ENCODE data around the gene MPC1. TPM values are rescaled to one million over a fixed set of nuclear protein-coding genes. Genes with fewer than 3 reads are reported as not detected.

The MPC1 gene
- total and polyA plus RNA-seq, 2 donors (not counting 3 experiments of a cell fraction or from before 2014, with no cell fraction given) = 15.5 to 17.5 TPM

DNA sequence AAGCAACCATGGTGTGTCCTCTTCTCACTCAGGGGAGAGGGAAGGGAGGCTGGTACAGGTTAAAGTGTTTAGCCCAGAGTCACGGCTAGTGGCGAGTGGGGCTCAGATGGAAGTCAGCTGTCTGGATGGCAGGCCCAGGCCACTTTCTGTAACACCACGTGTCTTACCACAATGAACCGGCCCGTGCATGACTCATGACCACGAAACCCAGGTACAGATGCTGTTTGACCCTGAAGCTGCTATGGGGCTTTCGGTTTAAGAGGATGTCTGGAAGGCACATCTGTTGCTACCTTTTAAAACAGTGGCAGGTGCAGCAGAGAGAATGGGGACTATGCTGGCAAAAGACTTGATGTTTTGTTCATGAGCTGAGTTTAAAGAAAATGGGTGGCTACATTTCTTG is 36.5 kb upstream of the MPC1 start:
- no peak for FAIRE-seq
- BruUV-seq (replicated peaks) = no TSS peak
- no peaks in the 10 kb centered on the region for H3K79me2 ChIP-seq (ENCODE audit: control insufficient read depth, insufficient read depth, low read length)
- H3K4me3 ChIP-seq (replicated peaks in 1 of 3; ENCODE audit: insufficient read depth in 1 of 3, low read depth in 1 of 3, low read length in 3 of 3) = no peak overlapping the region
- no peak overlapping the region for H3K27ac ChIP-seq (ENCODE audit: insufficient read depth, low read depth, low read length)
- no peaks in the 10 kb centered on the region for H3K9me1 ChIP-seq (replicated peaks; ENCODE audit: control insufficient read depth, extremely low read depth, insufficient read depth, low read length)
- CTCF ChIA-PET = no interaction called here
- no peaks in the 10 kb centered on the region for H4K20me1 ChIP-seq (replicated peaks; ENCODE audit: control insufficient read depth, extremely low read depth, insufficient read depth, low read length)
- POLR2A ChIA-PET = no interaction called here
- H2AFZ ChIP-seq (ENCODE audit: low read depth, low read length) = no peak overlapping the region
- H3K4me1 ChIP-seq (ENCODE audit: control insufficient read depth, extremely low read depth, insufficient read depth, low read length) = peaks cover 5% of the 10 kb centered on the region
- no peak overlapping the region for H3K4me2 ChIP-seq (ENCODE audit: insufficient read depth, low read length)
- H3K27me3 ChIP-seq (ENCODE audit: control insufficient read depth in 2 of 2, insufficient read depth in 2 of 2, low read length in 2 of 2) = no peaks in the 10 kb centered on the region
- dilution Hi-C loops (cut with MboI; ENCODE audit: extremely low pct_ligation_motif_present, low sequenced_read_pairs) = no loop called here
- H3K36me3 ChIP-seq (ENCODE audit: control insufficient read depth in 2 of 2, extremely low read depth in 1 of 2, insufficient read depth in 2 of 2, low read length in 2 of 2) = peaks cover 2 to 45% of the 10 kb centered on the region in 2 experiments
- intact Hi-C loops (cut with micrococcal nuclease) = no loop called here
- TF ChIP-seq EZH2 (IDR thresholded peaks at IDR 0.05; ENCODE audit: borderline replicate concordance, low read depth, low read length, severe bottlenecking) (no peak), POLR2AphosphoS5 (IDR thresholded peaks at IDR 0.05; ENCODE audit: insufficient read depth, low read depth, low read length) (no peak), MYC (IDR thresholded peaks at IDR 0.05; ENCODE audit: low read depth, low read length) (no peak), GATA2 (IDR thresholded peaks at IDR 0.05; ENCODE audit: insufficient read depth, insufficient read length, low read depth, low read length) (no peak), FOS (IDR thresholded peaks at IDR 0.05; ENCODE audit: borderline replicate concordance, insufficient read depth, low read length) (no peak), JUN (IDR thresholded peaks at IDR 0.05; ENCODE audit: borderline replicate concordance, insufficient read depth, insufficient read length, low read depth) (no peak), POLR2A (IDR thresholded peaks at IDR 0.05; ENCODE audit: low read depth, low read length) (no peak)
- TF ChIP-seq, protein P1, sequence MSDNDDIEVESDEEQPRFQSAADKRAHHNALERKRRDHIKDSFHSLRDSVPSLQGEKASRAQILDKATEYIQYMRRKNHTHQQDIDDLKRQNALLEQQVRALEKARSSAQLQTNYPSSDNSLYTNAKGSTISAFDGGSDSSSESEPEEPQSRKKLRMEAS (IDR thresholded peaks at IDR 0.05; ENCODE audit: insufficient read depth, insufficient read length) = no peak
- TF ChIP-seq, protein P2, sequence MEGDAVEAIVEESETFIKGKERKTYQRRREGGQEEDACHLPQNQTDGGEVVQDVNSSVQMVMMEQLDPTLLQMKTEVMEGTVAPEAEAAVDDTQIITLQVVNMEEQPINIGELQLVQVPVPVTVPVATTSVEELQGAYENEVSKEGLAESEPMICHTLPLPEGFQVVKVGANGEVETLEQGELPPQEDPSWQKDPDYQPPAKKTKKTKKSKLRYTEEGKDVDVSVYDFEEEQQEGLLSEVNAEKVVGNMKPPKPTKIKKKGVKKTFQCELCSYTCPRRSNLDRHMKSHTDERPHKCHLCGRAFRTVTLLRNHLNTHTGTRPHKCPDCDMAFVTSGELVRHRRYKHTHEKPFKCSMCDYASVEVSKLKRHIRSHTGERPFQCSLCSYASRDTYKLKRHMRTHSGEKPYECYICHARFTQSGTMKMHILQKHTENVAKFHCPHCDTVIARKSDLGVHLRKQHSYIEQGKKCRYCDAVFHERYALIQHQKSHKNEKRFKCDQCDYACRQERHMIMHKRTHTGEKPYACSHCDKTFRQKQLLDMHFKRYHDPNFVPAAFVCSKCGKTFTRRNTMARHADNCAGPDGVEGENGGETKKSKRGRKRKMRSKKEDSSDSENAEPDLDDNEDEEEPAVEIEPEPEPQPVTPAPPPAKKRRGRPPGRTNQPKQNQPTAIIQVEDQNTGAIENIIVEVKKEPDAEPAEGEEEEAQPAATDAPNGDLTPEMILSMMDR (IDR thresholded peaks at IDR 0.05; ENCODE audit: extremely low read depth in 1 of 2, insufficient read depth in 1 of 2, low read depth in 1 of 2, low read length in 2 of 2) = no peak
- no peak overlapping the region for H3K9ac ChIP-seq (replicated peaks; ENCODE audit: extremely low read depth, insufficient read depth, low read length)
- no peak for DNase-seq (ENCODE audit: low read depth, low spot score)
- no peaks in the 10 kb centered on the region for H3K9me3 ChIP-seq (replicated peaks; ENCODE audit: control insufficient read depth, insufficient read depth, low read length)
